Measurements from ENCODE around the gene SLC10A1.

The SLC10A1 gene

DNA sequence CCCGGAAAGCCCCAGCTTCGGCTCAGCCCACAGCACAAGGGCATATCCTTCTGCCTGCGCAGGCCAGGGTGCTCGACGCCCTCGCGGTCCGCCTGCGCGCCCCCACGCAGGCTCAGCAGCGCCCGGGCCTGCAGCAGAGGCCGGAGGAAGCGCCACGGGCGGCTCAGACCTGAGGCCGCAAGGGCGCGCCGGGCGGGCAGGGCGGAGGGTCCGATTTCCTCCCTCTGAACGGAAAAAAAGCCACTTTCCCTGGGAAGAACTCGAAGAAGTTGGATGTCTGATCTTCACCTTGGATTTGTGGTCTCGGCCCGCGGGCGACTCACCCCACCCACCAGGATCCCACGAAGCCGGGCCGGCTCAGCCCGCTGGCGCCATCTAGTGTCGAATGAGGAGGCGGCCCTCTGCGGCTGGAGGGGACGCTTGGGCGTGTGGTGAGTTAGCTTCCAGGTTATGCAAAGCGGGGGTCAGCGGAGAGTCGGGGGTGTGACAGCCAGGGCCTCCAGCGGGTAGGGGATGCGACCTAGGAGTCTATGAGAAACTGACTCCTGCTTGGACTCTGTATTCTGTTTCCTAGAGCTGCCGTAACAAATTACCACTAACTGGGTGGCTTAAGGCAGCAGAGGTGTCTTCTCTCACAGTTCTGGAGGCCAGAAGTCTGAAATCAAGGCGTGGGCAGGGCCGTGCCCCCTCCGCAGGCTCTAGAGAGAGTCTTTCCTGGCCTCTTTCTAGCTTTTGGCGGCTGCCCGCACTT is 70.1 kb downstream of the SLC10A1 start:
- no peak for TF ChIP-seq POLR2AphosphoS5 (IDR thresholded peaks at IDR 0.05; ENCODE audit: low read depth, low read length)
- peak; percentile 23 for TF ChIP-seq FOXP2 (optimal IDR thresholded peaks at IDR 0.05; ENCODE audit: borderline replicate concordance, extremely low read depth, extremely low read length, insufficient read depth)
